Muscle layer of colon (tissue), 2 donors: Measurements from ENCODE around the gene KCNIP2.

Source experiments
- H3K27ac ChIP-seq: one replicate; pipeline ENCODE4 v1.7.0; 2013; ENCODE audit warnings: low read depth, mild to moderate bottlenecking, low read length, moderate library complexity
- H3K27me3 ChIP-seq, 2 donors: one replicate each; pipeline ENCODE4 v1.7.0; 2013; ENCODE audit warnings: low read length in 2 of 2, mild to moderate bottlenecking in 2 of 2; ENCODE audit not compliant: insufficient read depth in 2 of 2, control insufficient read depth in 1 of 2
- H3K36me3 ChIP-seq: one replicate; pipeline ENCODE4 v1.7.0; 2013; ENCODE audit warnings: mild to moderate bottlenecking, low read length; ENCODE audit not compliant: insufficient read depth
- H3K4me1 ChIP-seq: one replicate; pipeline ENCODE4 v1.7.0; 2013; ENCODE audit warnings: mild to moderate bottlenecking, low read length; ENCODE audit not compliant: insufficient read depth
- H3K4me3 ChIP-seq, 2 donors: one replicate each; pipeline ENCODE4 v1.7.0; 2013; ENCODE audit warnings: low read length in 2 of 2, low read depth in 1 of 2, mild to moderate bottlenecking in 1 of 2, moderate library complexity in 1 of 2
- H3K9ac ChIP-seq: one replicate; pipeline ENCODE4 v1.7.0; 2013; ENCODE audit warnings: low read length
- H3K9me3 ChIP-seq: one replicate; pipeline ENCODE4 v1.7.0; 2013; ENCODE audit warnings: mild to moderate bottlenecking, low read length
- donor health status: abdominal sarcoma.
- donor health status: Adenocarcinoma of cecum.

Gene KCNIP2

GRCh38 chr10:101843032-101844021, at the start of gene KCNIP2:
TSS of gene KCNIP2 (minus strand) at chr10:101843800. CDS start at chr10:101843568, 232 bp downstream.
- Histone ChIP-seq H3K4me1 (peaks cover 17% of the 10 kb centered on the region), H3K36me3 (peaks cover 2% of the 10 kb centered on the region), H3K9ac (no peak within 1 kb of the TSS), H3K27me3 (no peaks in the 10 kb centered on the region), H3K9me3 (no peaks in the 10 kb centered on the region), H3K4me3 (no peak within 1 kb of the TSS), H3K27ac (no peak within 1 kb of the TSS)

DNA sequence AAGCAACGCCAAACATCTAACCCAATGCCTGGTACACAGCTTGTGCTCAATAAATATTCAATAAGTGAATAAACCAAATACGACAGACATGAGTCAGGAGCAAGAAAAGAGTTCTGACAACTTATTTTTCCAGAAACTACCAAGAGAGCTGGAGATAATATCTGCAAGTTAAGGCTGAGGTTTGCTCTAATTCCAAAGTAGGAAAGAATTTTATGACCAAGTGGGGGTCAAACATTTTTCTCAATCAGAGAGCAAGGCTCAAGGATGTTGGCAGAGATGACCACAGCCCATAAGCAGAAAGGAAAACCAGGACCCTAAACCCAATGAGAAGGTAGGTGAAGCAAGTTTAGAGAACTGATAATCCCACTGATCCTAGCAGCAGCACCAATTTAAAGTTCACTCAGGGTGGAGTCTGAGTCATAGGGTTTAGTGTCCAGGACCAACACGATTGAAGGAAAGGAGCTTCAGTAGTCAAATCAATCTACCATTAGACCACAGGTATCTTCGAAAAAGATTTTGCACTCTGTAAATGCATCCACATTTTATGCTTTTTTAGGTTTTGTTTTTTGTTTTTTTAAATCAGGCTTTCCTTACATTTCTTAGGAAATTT, 49.3 kb upstream of the KCNIP2 start:
- Histone ChIP-seq H3K4me1 (peaks cover 6% of the 10 kb centered on the region), H3K27ac (no peak overlapping the region), H3K9me3 (no peaks in the 10 kb centered on the region), H3K4me3 (no peak overlapping the region), H3K9ac (no peak overlapping the region), H3K27me3 (no peaks in the 10 kb centered on the region), H3K36me3 (no peaks in the 10 kb centered on the region)

DNA sequence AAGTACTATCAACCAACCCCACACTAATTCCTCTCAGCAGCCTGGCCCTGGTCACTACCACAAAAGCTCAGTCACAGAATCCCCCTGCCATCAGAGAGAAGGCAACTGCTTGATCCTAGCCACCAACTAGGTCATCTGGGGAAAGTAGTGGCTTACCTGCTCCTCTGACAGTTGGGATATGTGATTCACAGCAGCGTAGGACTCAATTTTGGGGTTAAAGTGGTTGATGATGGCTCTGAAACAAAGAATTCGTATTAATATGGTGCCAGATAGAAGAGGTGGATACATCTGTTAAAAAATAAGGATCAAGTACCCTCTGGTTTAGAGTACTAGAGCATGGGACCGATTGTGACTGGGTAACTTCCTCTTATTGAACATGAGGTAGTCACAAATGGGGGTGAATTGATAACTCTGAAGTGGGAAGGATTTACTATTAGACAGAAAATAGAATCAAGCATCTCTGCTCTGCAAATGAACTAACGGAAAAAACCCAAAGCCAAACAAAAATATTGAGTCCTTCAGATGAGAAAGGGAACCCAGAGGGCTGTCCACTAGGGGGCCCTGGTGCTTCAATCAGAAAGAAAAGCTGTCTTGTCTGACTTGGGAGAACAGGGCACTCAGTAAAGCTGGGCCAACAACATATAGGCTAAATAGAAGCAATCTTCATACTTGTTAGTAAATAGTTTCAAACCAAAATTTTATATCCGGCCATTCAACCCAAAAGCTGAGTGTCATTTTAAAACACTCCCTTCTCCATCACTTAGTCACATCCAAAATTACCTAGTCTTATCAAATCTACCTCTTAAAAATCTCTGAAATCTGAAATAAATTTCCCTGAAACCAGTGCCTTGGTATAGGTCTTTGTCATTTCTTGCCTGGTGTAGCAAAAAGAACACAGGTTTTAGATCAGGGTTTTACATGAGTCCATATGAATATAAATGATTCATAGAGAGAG, 45.9 kb upstream of the KCNIP2 start:
- Histone ChIP-seq H3K27me3 (no peaks in the 10 kb centered on the region), H3K4me3 (no peak overlapping the region), H3K9me3 (no peaks in the 10 kb centered on the region), H3K36me3 (no peaks in the 10 kb centered on the region), H3K4me1 (no peaks in the 10 kb centered on the region), H3K9ac (no peak overlapping the region), H3K27ac (no peak overlapping the region)

DNA sequence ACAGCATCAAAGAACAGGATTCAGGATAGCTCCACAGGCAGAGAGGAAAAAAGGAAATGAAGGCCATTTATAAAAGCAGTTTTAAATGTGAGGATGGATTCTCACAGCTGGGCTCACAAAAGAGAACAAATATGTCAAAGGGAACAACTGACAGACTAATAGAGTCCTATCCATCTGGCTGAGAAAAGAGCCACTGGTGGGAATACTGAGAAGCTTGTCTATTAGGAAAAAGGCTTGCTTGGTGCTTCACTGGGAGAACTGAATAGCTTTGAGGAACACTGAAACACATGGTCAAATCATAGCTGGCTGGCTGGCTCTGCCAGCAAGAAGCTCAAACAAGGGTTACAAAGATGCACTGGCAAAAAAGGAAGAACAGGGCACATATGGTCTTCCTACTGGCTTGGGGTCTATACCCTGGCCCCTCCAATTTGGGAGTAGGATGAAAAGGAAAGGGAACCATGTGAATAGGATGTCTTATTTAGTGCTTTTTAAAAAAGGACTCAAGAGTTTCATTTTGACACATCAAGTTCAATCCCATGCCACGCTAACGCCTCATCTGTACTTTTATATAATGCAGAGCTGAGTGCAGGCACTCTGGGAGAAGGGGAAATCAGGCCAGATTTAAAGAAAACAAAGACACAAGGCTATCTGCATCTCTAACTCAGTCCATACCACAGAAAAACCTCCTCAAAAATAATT, 44.8 kb upstream of the KCNIP2 start:
- no peak overlapping the region for H3K9ac ChIP-seq
- H3K27ac ChIP-seq = no peak overlapping the region
- H3K9me3 ChIP-seq = no peaks in the 10 kb centered on the region
- H3K4me3 ChIP-seq = no peak overlapping the region
- no peaks in the 10 kb centered on the region for H3K36me3 ChIP-seq
- H3K27me3 ChIP-seq = no peaks in the 10 kb centered on the region
- no peaks in the 10 kb centered on the region for H3K4me1 ChIP-seq

GRCh38 chr10:101887775-101888174, 44.2 kb upstream of the KCNIP2 start:
- Histone ChIP-seq H3K27me3 (no peaks in the 10 kb centered on the region), H3K36me3 (no peaks in the 10 kb centered on the region), H3K4me3 (no peak overlapping the region), H3K9me3 (no peaks in the 10 kb centered on the region), H3K9ac (no peak overlapping the region), H3K27ac (no peak overlapping the region), H3K4me1 (no peaks in the 10 kb centered on the region)

GRCh38 chr10:101886521-101887312, 43.1 kb upstream of the KCNIP2 start:
- Histone ChIP-seq H3K27ac (no peak overlapping the region), H3K9ac (no peak overlapping the region)

GRCh38 chr10:101881036-101881774, 37.6 kb upstream of the KCNIP2 start:
- Histone ChIP-seq H3K9ac (no peak overlapping the region), H3K27me3 (no peaks in the 10 kb centered on the region), H3K27ac (no peak overlapping the region), H3K4me3 (no peak overlapping the region), H3K9me3 (no peaks in the 10 kb centered on the region), H3K36me3 (no peaks in the 10 kb centered on the region), H3K4me1 (peaks cover 10% of the 10 kb centered on the region)

More at GRCh38 chr10:101886521-101887312, 43.1 kb upstream of the KCNIP2 start:
- Histone ChIP-seq H3K4me1 (no peaks in the 10 kb centered on the region), H3K4me3 (no peak overlapping the region), H3K9me3 (no peaks in the 10 kb centered on the region), H3K36me3 (no peaks in the 10 kb centered on the region), H3K27me3 (no peaks in the 10 kb centered on the region)

- Histone ChIP-seq H3K9me3 (no peaks in the 10 kb centered on the region), H3K4me1 (peaks cover 10% of the 10 kb centered on the region), H3K27ac (no peak overlapping the region), H3K9ac (no peak overlapping the region), H3K36me3 (no peaks in the 10 kb centered on the region), H3K4me3 (no peak overlapping the region), H3K27me3 (no peaks in the 10 kb centered on the region)
Measured at GRCh38 chr10:101880232-101880573, 36.6 kb upstream of the KCNIP2 start.

GRCh38 chr10:101879456-101880231, 36.0 kb upstream of the KCNIP2 start:
- Histone ChIP-seq H3K9me3 (no peaks in the 10 kb centered on the region), H3K27me3 (no peaks in the 10 kb centered on the region), H3K4me3 (no peak overlapping the region), H3K27ac (no peak overlapping the region), H3K4me1 (peaks cover 10% of the 10 kb centered on the region), H3K9ac (no peak overlapping the region), H3K36me3 (no peaks in the 10 kb centered on the region)
